ENCODE data around the gene EXT2.

Gene EXT2

GRCh38 chr11:44243086-44243485, 147.6 kb downstream of the EXT2 start:
- H3K4me2 ChIP-seq: no peak overlapping the region
- H3K4me1 ChIP-seq (ENCODE audit: low read depth, poor library complexity, severe bottlenecking): peaks cover 46% of the 10 kb centered on the region
- no peak overlapping the region for H3K9ac ChIP-seq
- H3K36me3 ChIP-seq (ENCODE audit: insufficient read depth): no peaks in the 10 kb centered on the region
- H3K79me2 ChIP-seq (ENCODE audit: insufficient read depth, low read depth): no peaks in the 10 kb centered on the region
- no peak overlapping the region for H2AFZ ChIP-seq (ENCODE audit: low read depth)
- H3K27me3 ChIP-seq (ENCODE audit: insufficient read depth, low read depth): no peaks in the 10 kb centered on the region
- no peak overlapping the region for H3K27ac ChIP-seq
- H3K4me3 ChIP-seq (IDR thresholded peaks at IDR 0.05; ENCODE audit: insufficient read depth, low read depth, low read length): no peak overlapping the region
- H4K20me1 ChIP-seq (ENCODE audit: insufficient read depth): no peaks in the 10 kb centered on the region
- TF ChIP-seq CTCF (conservative IDR thresholded peaks at IDR 0.05; ENCODE audit: low read depth, low read length): no peak

- H3K36me3 ChIP-seq (ENCODE audit: insufficient read depth): no peaks in the 10 kb centered on the region
- no peak for TF ChIP-seq CTCF (conservative IDR thresholded peaks at IDR 0.05; ENCODE audit: low read depth, low read length)
- H3K4me3 ChIP-seq (IDR thresholded peaks at IDR 0.05; ENCODE audit: insufficient read depth, low read depth, low read length): no peak overlapping the region
- no peak overlapping the region for H2AFZ ChIP-seq (ENCODE audit: low read depth)
- H3K4me1 ChIP-seq (ENCODE audit: low read depth, poor library complexity, severe bottlenecking): peaks cover 53% of the 10 kb centered on the region
- no peaks in the 10 kb centered on the region for H4K20me1 ChIP-seq (ENCODE audit: insufficient read depth)
- no peaks in the 10 kb centered on the region for H3K27me3 ChIP-seq (ENCODE audit: insufficient read depth, low read depth)
- H3K4me2 ChIP-seq: peak overlapping the region; percentile 88; the same call in 1 of the 2 replicates
- no peak overlapping the region for H3K9ac ChIP-seq
- peak overlapping the region; percentile 7; the same call in 1 of the 2 replicates for H3K27ac ChIP-seq
- H3K79me2 ChIP-seq (ENCODE audit: insufficient read depth, low read depth): no peaks in the 10 kb centered on the region
Measured at GRCh38 chr11:44243595-44244343, 148.3 kb downstream of the EXT2 start.

- no peaks in the 10 kb centered on the region for H3K27me3 ChIP-seq (ENCODE audit: insufficient read depth, low read depth)
- no peak for TF ChIP-seq CTCF (conservative IDR thresholded peaks at IDR 0.05; ENCODE audit: low read depth, low read length)
- H3K27ac ChIP-seq: peak overlapping the region; percentile 75
- no peak overlapping the region for H3K4me3 ChIP-seq (IDR thresholded peaks at IDR 0.05; ENCODE audit: insufficient read depth, low read depth, low read length)
- peaks cover 63% of the 10 kb centered on the region for H3K4me1 ChIP-seq (ENCODE audit: low read depth, poor library complexity, severe bottlenecking)
- no peaks in the 10 kb centered on the region for H3K79me2 ChIP-seq (ENCODE audit: insufficient read depth, low read depth)
- peak overlapping the region; percentile 88 for H3K4me2 ChIP-seq
- H3K9ac ChIP-seq: no peak overlapping the region; the same call in 1 of the 2 replicates
- no peak overlapping the region for H2AFZ ChIP-seq (ENCODE audit: low read depth)
- H4K20me1 ChIP-seq (ENCODE audit: insufficient read depth): no peaks in the 10 kb centered on the region
- H3K36me3 ChIP-seq (ENCODE audit: insufficient read depth): no peaks in the 10 kb centered on the region
Measured at GRCh38 chr11:44244639-44245310, 149.3 kb downstream of the EXT2 start.

- no peaks in the 10 kb centered on the region for H3K79me2 ChIP-seq (ENCODE audit: insufficient read depth, low read depth)
- no peak overlapping the region for H3K4me3 ChIP-seq (IDR thresholded peaks at IDR 0.05; ENCODE audit: insufficient read depth, low read depth, low read length)
- peaks cover 76% of the 10 kb centered on the region for H3K4me1 ChIP-seq (ENCODE audit: low read depth, poor library complexity, severe bottlenecking)
- peak overlapping the region; percentile 75 for H3K27ac ChIP-seq
- no peak overlapping the region; the same call in 1 of the 2 replicates for H3K9ac ChIP-seq
- H2AFZ ChIP-seq (ENCODE audit: low read depth): no peak overlapping the region
- no peaks in the 10 kb centered on the region for H3K36me3 ChIP-seq (ENCODE audit: insufficient read depth)
- no peaks in the 10 kb centered on the region for H3K27me3 ChIP-seq (ENCODE audit: insufficient read depth, low read depth)
- H3K4me2 ChIP-seq: peak overlapping the region; percentile 88
- no peaks in the 10 kb centered on the region for H4K20me1 ChIP-seq (ENCODE audit: insufficient read depth)
- TF ChIP-seq CTCF (conservative IDR thresholded peaks at IDR 0.05; ENCODE audit: low read depth, low read length): no peak
Measured at GRCh38 chr11:44246726-44247125, 151.2 kb downstream of the EXT2 start.

All from KMS-11 (cell line).